ENCODE measurements around the gene RFX6.

The RFX6 gene

DNA sequence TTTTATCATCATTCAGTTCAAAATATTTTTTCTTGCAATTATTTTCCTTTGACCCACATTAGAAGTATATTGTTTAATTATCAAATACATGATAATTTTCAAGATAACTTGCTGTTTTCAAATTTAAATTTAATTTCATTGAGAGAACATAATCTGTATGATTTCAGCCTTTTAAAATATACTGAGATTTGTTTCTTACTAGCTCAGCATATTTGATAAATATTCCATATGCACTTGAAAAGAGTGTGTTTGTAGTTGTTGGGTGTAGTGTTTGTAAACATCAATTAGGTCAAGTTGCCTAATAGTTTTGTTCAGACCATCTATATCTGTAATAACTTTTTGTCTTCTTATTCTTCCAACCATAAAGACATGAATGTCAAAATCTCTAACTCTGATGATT lies 19.0 kb upstream of the RFX6 start:
- H3K27me3 ChIP-seq: no peaks in the 10 kb centered on the region
- no peak for TF ChIP-seq Cebpa-rat (IDR thresholded peaks at IDR 0.05)
- no peaks in the 10 kb centered on the region for H3K4me1 ChIP-seq
- no peak overlapping the region for H3K27ac ChIP-seq
- no peaks in the 10 kb centered on the region for H4K20me1 ChIP-seq
- peaks cover 22% of the 10 kb centered on the region for H3K9me3 ChIP-seq
- H3K4me2 ChIP-seq: no peak overlapping the region
- H3K9ac ChIP-seq: no peak overlapping the region
- no peak overlapping the region for H3K4me3 ChIP-seq
- no peaks in the 10 kb centered on the region for H3K36me3 ChIP-seq

DNA sequence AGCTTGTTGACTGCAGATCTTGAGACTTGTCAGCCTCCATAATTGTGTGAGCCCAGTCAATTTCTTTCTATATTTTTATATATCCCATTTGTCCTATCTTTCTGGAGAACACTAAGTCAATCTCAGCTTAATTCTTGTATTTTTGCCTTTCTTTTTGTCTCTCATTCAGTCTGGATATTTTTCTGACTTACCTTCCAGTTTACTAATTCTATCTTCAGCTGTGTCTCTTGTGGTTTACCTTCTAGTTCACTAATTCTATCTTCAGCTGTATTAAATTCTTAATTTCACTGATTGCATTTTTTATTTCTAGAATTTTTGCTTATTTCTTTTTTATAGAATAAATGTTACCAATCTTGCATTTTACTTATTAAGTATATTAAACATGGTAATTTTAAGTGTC lies 17.8 kb upstream of the RFX6 start:
- H4K20me1 ChIP-seq: no peaks in the 10 kb centered on the region
- no peaks in the 10 kb centered on the region for H3K27me3 ChIP-seq
- H3K4me1 ChIP-seq: no peaks in the 10 kb centered on the region
- H3K27ac ChIP-seq: no peak overlapping the region
- H3K36me3 ChIP-seq: no peaks in the 10 kb centered on the region
- no peak overlapping the region for H3K4me2 ChIP-seq
- H3K4me3 ChIP-seq: no peak overlapping the region
- H3K9ac ChIP-seq: no peak overlapping the region
- no peak for TF ChIP-seq Cebpa-rat (IDR thresholded peaks at IDR 0.05)
- H3K9me3 ChIP-seq: peaks cover 14% of the 10 kb centered on the region

DNA sequence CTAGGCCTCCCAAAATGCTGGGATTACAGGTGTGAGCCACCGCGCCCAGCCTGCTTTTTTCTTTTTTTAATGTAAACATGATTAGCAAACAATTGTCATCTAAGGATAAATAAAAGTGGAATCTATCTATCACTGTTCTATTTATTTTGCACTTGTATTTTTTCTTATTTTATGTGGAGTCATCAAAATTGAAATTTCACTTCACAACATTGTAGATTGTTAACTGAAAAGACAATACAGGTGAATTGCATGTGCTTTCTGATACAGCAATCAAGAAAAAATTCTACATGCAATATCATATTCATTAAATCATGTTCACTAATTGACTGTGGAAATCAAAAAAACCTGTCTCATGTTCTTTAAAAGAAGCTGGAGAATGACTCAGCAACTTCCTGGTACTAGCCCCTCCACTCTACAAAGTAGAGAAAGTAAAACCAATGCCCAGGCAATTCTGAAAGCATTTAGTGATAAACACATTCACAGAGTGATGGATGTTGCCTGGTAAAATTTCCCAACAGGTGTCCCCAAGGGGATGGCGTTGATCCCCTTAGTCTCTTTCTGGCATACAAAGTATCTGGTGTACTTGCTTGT lies 10.7 kb upstream of the RFX6 start:
- Histone ChIP-seq H3K27ac (no peak overlapping the region), H3K4me2 (no peak overlapping the region), H3K9me3 (no peaks in the 10 kb centered on the region), H3K4me1 (no peaks in the 10 kb centered on the region), H4K20me1 (no peaks in the 10 kb centered on the region), H3K36me3 (no peaks in the 10 kb centered on the region), H3K9ac (no peak overlapping the region), H3K27me3 (no peaks in the 10 kb centered on the region), H3K4me3 (no peak overlapping the region)
- TF ChIP-seq Cebpa-rat (IDR thresholded peaks at IDR 0.05): no peak

DNA sequence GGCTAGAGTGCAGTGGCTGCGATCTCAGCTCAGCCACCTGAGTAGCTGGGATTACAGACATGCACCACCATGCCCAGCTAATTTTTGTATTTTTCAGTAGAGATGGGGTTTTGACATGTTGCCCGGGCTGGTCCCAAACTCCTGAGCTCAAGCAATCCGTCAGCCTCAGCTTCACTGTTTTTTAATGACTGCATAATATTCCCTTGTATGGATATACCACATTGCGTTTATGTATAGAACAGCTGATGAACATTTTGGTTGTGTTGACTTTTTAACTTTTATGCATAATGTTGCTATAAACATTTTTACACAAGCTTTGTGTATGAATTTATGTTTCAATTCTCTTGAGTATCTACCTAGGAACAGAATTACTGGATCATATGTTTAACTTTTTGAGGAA lies 4.3 kb upstream of the RFX6 start:
- H4K20me1 ChIP-seq: no peaks in the 10 kb centered on the region
- no peak for TF ChIP-seq Cebpa-rat (IDR thresholded peaks at IDR 0.05)
- H3K27me3 ChIP-seq: no peaks in the 10 kb centered on the region
- H3K4me2 ChIP-seq: no peak overlapping the region
- H3K9me3 ChIP-seq: peaks cover 5% of the 10 kb centered on the region; the same call in 1 of the 2 replicates
- no peaks in the 10 kb centered on the region for H3K4me1 ChIP-seq
- no peak overlapping the region for H3K4me3 ChIP-seq
- H3K36me3 ChIP-seq: no peaks in the 10 kb centered on the region
- H3K9ac ChIP-seq: no peak overlapping the region
- H3K27ac ChIP-seq: no peak overlapping the region

DNA sequence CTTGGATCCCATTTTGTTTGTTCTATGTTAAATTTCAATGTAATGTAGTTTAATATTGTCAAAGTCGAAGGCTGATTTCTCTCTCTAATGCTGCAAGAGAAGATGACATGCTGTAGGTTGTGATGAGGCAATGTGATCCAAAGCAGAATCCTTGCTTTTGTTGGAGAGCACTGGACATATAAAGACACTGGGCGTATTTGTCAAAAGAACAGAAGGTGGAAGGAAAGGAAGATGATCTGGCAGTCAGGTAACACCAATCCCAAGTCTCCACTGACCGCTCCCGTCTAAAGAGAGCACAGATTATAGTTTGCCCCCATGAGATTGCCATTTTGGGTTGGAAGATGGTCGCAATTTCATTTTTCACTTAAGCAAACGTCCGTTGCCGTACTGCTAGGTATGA lies 935 bp upstream of the RFX6 start:
- Histone ChIP-seq H3K27ac (no peak overlapping the region), H3K4me3 (no peak overlapping the region), H3K27me3 (no peaks in the 10 kb centered on the region), H3K4me2 (no peak overlapping the region), H3K4me1 (no peaks in the 10 kb centered on the region), H3K36me3 (no peaks in the 10 kb centered on the region), H3K9me3 (peaks cover 5% of the 10 kb centered on the region; the same call in 1 of the 2 replicates), H4K20me1 (no peaks in the 10 kb centered on the region), H3K9ac (no peak overlapping the region)
- no peak for TF ChIP-seq Cebpa-rat (IDR thresholded peaks at IDR 0.05)

DNA sequence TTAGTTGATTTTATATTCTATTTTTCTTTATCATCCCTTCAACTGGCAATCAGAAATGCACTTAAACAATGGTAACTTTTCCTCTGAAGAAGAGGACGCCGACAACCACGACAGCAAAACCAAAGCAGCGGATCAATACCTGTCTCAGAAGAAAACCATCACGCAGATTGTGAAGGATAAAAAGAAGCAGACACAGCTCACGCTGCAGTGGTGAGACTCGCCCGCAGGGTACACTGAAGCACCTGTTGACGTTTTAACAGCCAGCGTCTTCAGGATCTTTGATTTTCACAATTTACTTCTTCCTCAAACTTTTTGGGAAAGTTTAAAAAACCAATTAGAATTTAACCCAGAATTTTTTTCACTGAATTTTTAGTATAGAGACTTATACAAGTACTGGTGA lies 701 bp downstream of the RFX6 start:
- Histone ChIP-seq H3K36me3 (no peaks in the 10 kb centered on the region), H3K27me3 (no peaks in the 10 kb centered on the region), H4K20me1 (no peaks in the 10 kb centered on the region), H3K4me3 (no peak overlapping the region), H3K4me2 (no peak overlapping the region), H3K9me3 (peaks cover 2% of the 10 kb centered on the region; the same call in 1 of the 2 replicates), H3K9ac (no peak overlapping the region), H3K27ac (no peak overlapping the region), H3K4me1 (no peaks in the 10 kb centered on the region)
- no peak for TF ChIP-seq Cebpa-rat (IDR thresholded peaks at IDR 0.05)

DNA sequence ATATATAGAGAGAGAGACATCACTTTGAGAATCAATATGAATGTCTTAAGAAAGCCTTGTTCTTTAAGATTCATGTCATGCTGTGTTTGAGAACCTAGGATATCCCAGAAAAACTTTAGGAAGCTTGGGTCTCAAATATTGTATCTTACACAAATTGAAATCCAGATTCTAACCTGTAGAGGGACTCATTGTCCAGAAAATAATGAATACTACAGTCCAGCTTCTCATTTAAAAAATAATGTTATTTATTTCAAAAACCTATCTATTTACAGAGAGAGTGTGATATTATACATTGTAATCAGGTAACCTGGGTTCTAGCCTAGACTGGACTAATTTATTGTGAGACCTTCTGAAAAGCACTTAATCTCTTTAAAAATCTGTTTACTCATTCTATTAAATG lies 4.2 kb downstream of the RFX6 start:
- Histone ChIP-seq H3K9me3 (no peaks in the 10 kb centered on the region), H3K4me2 (no peak overlapping the region), H3K36me3 (no peaks in the 10 kb centered on the region), H3K27ac (no peak overlapping the region), H4K20me1 (no peaks in the 10 kb centered on the region), H3K9ac (no peak overlapping the region), H3K4me1 (no peaks in the 10 kb centered on the region), H3K27me3 (no peaks in the 10 kb centered on the region), H3K4me3 (no peak overlapping the region)
- no peak for TF ChIP-seq Cebpa-rat (IDR thresholded peaks at IDR 0.05)

DNA sequence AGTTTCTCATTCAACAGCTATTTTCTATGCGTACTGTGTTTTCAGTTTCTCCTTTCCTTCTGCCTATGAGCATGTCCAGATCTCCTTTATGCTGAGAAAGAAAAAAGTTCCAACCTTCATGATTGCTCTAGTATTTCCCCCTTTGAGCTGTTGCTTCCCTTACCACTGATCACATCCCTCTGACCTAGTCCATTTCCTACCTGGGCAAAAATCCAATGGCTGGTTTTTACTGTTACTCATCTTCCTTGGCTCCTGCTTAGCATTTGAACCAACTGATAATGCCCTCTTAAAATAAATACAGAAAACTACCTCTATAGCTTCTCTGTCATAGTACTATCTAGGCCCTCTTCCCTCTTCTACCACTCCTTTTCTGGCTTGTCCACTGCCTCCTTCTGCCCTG lies 6.0 kb downstream of the RFX6 start:
- Histone ChIP-seq H3K27ac (no peak overlapping the region), H4K20me1 (no peaks in the 10 kb centered on the region), H3K9me3 (no peaks in the 10 kb centered on the region), H3K36me3 (no peaks in the 10 kb centered on the region), H3K27me3 (no peaks in the 10 kb centered on the region), H3K9ac (no peak overlapping the region), H3K4me3 (no peak overlapping the region), H3K4me1 (no peaks in the 10 kb centered on the region), H3K4me2 (no peak overlapping the region)
- no peak for TF ChIP-seq Cebpa-rat (IDR thresholded peaks at IDR 0.05)

DNA sequence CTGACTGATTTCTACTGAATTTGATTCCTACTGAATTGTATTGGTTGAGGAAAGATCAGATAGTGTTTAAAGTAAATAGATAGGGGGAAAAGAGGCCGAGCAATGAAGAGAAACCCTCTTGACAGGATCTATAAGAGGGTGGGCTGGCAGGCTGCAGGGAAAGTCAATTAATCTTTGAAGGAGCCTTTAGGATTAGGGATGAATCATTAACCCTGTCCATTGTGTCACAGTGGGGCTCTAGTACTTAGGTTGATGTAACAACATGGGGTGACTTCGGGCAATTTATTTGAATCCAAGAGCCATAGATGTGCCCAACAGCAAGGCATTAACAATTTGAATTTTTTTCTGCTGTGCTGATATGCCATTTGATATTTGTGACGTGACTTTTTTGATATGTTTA lies 7.5 kb downstream of the RFX6 start:
- H3K9me3 ChIP-seq: no peaks in the 10 kb centered on the region
- no peak overlapping the region for H3K4me2 ChIP-seq
- no peak overlapping the region for H3K4me3 ChIP-seq
- H3K27me3 ChIP-seq: no peaks in the 10 kb centered on the region
- no peaks in the 10 kb centered on the region for H4K20me1 ChIP-seq
- TF ChIP-seq Cebpa-rat (IDR thresholded peaks at IDR 0.05): no peak
- H3K27ac ChIP-seq: no peak overlapping the region
- no peaks in the 10 kb centered on the region for H3K36me3 ChIP-seq
- H3K4me1 ChIP-seq: no peaks in the 10 kb centered on the region
- no peak overlapping the region for H3K9ac ChIP-seq

DNA sequence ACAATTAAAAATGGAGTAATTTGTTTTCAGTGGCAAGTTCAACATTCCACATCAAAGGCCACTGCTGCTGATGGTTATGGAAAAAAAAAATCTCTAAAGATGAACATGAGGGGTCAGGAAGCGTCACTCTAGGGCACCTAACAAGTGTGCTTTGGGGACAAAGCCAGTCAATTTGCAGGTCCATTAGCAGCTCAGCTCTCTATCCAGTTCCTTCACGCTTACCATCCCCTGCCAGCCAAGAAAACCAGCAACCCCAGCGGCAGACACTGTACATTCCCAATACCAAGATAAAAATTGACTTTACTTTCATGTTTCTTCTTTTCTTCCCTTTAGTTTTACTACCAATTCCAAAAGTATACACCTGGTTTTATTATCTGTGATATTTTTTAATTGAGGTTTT lies 10.1 kb downstream of the RFX6 start:
- Histone ChIP-seq H3K9ac (no peak overlapping the region), H3K4me2 (no peak overlapping the region), H3K27ac (no peak overlapping the region), H3K4me3 (no peak overlapping the region), H3K36me3 (no peaks in the 10 kb centered on the region), H4K20me1 (no peaks in the 10 kb centered on the region), H3K27me3 (no peaks in the 10 kb centered on the region), H3K9me3 (no peaks in the 10 kb centered on the region), H3K4me1 (no peaks in the 10 kb centered on the region)
- no peak for TF ChIP-seq Cebpa-rat (IDR thresholded peaks at IDR 0.05)

DNA sequence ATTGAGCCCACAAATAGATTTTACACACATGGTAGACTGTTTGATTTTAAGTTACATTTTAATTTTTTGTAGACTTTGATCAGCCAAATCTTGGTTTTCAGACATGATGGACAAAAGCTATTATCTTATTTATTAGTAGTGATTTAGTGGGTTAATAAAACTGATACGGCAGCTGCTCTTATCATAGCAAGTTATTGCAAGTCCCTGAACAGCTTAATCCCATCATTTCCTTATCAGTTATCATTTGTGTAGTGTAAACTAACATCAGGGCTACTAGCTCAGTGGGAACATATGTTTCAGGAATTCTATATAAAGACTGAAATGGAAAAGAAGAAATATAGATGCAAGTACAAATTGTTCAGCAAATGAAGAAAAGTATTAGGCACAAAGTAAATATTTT lies 10.9 kb downstream of the RFX6 start:
- Histone ChIP-seq H3K27ac (no peak overlapping the region), H4K20me1 (no peaks in the 10 kb centered on the region), H3K4me3 (no peak overlapping the region), H3K27me3 (no peaks in the 10 kb centered on the region), H3K4me1 (no peaks in the 10 kb centered on the region), H3K9me3 (no peaks in the 10 kb centered on the region), H3K9ac (no peak overlapping the region), H3K4me2 (no peak overlapping the region), H3K36me3 (no peaks in the 10 kb centered on the region)
- TF ChIP-seq Cebpa-rat (IDR thresholded peaks at IDR 0.05): no peak

Data from BLaER1 (cell line).